ENCODE results near the gene GPX1.

Gene GPX1

GRCh38 chr3:49311283-49311682 is 46.9 kb downstream of the GPX1 start:
- no peak for DNase-seq (ENCODE audit: low read depth in 3 of 3)

GRCh38 chr3:49310677-49311076 is 47.5 kb downstream of the GPX1 start:
- no peak for DNase-seq (ENCODE audit: low read depth in 3 of 3)

All from stimulated activated CD4-positive, alpha-beta T cell treated with anti-CD3 and anti-CD28 coated beads, TNF-alpha, amount 100 ng/mL, for 48 hours (primary cell).